DMS53 treated with DMSO at 0.1 percent for 48 hours (cell line): ENCODE results near the gene ATP5MC2.
"Not testable (repeated sequence)": the region's sequence is repeated elsewhere in the genome, so short reads cannot be mapped to it uniquely, and the experiment has no call there.

ENCODE experiments used
- DNase-seq: peaks from one replicate; lab custom pipeline; 2025; ENCODE audit not compliant: unreplicated experiment; lab: John Stamatoyannopoulos, UW

Gene ATP5MC2

GRCh38 chr12:53653595-53653994 is 22.3 kb downstream of the ATP5MC2 start:
- DNase-seq = no peak

- DNase-seq = no peak
Observed at GRCh38 chr12:53652366-53652765, 23.5 kb downstream of the ATP5MC2 start.

GRCh38 chr12:53651737-53652136 is 24.1 kb downstream of the ATP5MC2 start:
- no peak for DNase-seq

- not testable (repeated sequence) for DNase-seq
Observed at GRCh38 chr12:53646300-53646699, 29.6 kb downstream of the ATP5MC2 start.

- no peak for DNase-seq
Observed at GRCh38 chr12:53645165-53645564, 30.7 kb downstream of the ATP5MC2 start.

- no peak for DNase-seq
Observed at GRCh38 chr12:53644133-53644532, 31.8 kb downstream of the ATP5MC2 start.

GRCh38 chr12:53643232-53643979 is 32.5 kb downstream of the ATP5MC2 start:
- DNase-seq = no peak

- no peak for DNase-seq
Observed at GRCh38 chr12:53638057-53638456, 37.8 kb downstream of the ATP5MC2 start.

GRCh38 chr12:53636641-53637040 is 39.2 kb downstream of the ATP5MC2 start:
- DNase-seq = no peak

GRCh38 chr12:53635708-53636107 is 40.2 kb downstream of the ATP5MC2 start:
- not testable (repeated sequence) for DNase-seq

GRCh38 chr12:53631721-53632120 is 44.2 kb downstream of the ATP5MC2 start:
- no peak for DNase-seq

- no peak for DNase-seq
Observed at GRCh38 chr12:53627919-53628318, 48.0 kb downstream of the ATP5MC2 start.

GRCh38 chr12:53626702-53627169 is 49.1 kb downstream of the ATP5MC2 start:
- DNase-seq = no peak

GRCh38 chr12:53625946-53626701 is 49.8 kb downstream of the ATP5MC2 start, which contains the start of gene ATF7:
TSS of gene ATF7 (minus strand) at chr12:53626382. CDS start at chr12:53601000, 25,382 bp downstream.
- DNase-seq = peak; percentile 96

GRCh38 chr12:53625373-53625945 is 50.4 kb downstream of the ATP5MC2 start:
- no peak for DNase-seq

- DNase-seq = no peak
Observed at GRCh38 chr12:53624956-53625355, 50.9 kb downstream of the ATP5MC2 start.

- no peak for DNase-seq
Observed at GRCh38 chr12:53624458-53624857, 51.4 kb downstream of the ATP5MC2 start.

- no peak for DNase-seq
Observed at GRCh38 chr12:53623548-53624385, 52.1 kb downstream of the ATP5MC2 start.

GRCh38 chr12:53622724-53623123 is 53.2 kb downstream of the ATP5MC2 start:
- no peak for DNase-seq

GRCh38 chr12:53618275-53618674 is 57.6 kb downstream of the ATP5MC2 start:
- no peak for DNase-seq

- no peak for DNase-seq
Observed at GRCh38 chr12:53617700-53618099, 58.2 kb downstream of the ATP5MC2 start.
